Measurements from ENCODE around the gene ST6GALNAC2. TPM values are rescaled to one million over a fixed set of nuclear protein-coding genes. Genes with fewer than 3 reads are reported as not detected.

The ST6GALNAC2 gene
- total RNA-seq, 4 donors from 2014 or later: 71.1 to 94.3 (median 80.3) TPM

GRCh38 chr17:76579281-76579680, 6.4 kb downstream of the ST6GALNAC2 start:
- WGBS: 84% methylated on average over 2 of the region's 2 CpGs
- Histone ChIP-seq H3K4me1 (peaks cover 19% of the 10 kb centered on the region), H3K4me3 (no peak overlapping the region), H3K27me3 (no peaks in the 10 kb centered on the region), H3K27ac (no peak overlapping the region), H3K36me3 (peaks cover under 1% of the 10 kb centered on the region), H3K9me3 (no peaks in the 10 kb centered on the region)
- TF ChIP-seq, protein P1, sequence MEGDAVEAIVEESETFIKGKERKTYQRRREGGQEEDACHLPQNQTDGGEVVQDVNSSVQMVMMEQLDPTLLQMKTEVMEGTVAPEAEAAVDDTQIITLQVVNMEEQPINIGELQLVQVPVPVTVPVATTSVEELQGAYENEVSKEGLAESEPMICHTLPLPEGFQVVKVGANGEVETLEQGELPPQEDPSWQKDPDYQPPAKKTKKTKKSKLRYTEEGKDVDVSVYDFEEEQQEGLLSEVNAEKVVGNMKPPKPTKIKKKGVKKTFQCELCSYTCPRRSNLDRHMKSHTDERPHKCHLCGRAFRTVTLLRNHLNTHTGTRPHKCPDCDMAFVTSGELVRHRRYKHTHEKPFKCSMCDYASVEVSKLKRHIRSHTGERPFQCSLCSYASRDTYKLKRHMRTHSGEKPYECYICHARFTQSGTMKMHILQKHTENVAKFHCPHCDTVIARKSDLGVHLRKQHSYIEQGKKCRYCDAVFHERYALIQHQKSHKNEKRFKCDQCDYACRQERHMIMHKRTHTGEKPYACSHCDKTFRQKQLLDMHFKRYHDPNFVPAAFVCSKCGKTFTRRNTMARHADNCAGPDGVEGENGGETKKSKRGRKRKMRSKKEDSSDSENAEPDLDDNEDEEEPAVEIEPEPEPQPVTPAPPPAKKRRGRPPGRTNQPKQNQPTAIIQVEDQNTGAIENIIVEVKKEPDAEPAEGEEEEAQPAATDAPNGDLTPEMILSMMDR (IDR thresholded peaks at IDR 0.05): no peak
- DNase-seq (ENCODE audit: low spot score in 2 of 2): no peak

DNA sequence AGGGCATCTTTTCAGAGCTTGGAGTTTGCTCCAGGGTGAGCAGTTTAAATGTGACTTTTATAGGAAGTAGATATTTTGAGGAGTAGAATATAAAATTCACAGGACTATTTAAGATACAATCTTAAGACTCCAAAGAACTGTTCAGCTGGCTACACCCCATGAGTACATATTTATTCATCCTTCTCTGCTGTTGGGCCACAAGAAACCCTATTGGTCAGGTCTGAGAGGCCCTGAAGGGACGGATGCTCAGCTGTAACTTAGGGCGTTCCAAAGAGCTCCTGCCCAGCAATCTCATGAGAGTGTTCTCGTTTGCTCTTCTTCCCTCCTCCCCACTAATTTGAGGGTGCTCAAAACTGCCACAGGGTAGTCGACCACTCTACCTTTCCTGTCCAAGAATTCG, 7.3 kb downstream of the ST6GALNAC2 start:
- Histone ChIP-seq H3K36me3 (peaks cover 6% of the 10 kb centered on the region), H3K9me3 (no peaks in the 10 kb centered on the region), H3K27me3 (no peaks in the 10 kb centered on the region), H3K4me3 (no peak overlapping the region), H3K27ac (no peak overlapping the region), H3K4me1 (peaks cover 17% of the 10 kb centered on the region)
- WGBS: 51% methylated on average over 5 of the region's 5 CpGs
- TF ChIP-seq POLR2AphosphoS5 (IDR thresholded peaks at IDR 0.05) (no peak), POLR2A (IDR thresholded peaks at IDR 0.05) (no peak), EP300 (IDR thresholded peaks at IDR 0.05) (no peak)
- TF ChIP-seq, protein P1 (IDR thresholded peaks at IDR 0.05): no peak
- DNase-seq (ENCODE audit: low spot score in 2 of 2): no peak

GRCh38 chr17:76577876-76578275, 7.8 kb downstream of the ST6GALNAC2 start:
- WGBS: 86% methylated on average over 7 of the region's 7 CpGs
- TF ChIP-seq POLR2A (IDR thresholded peaks at IDR 0.05): no peak
- TF ChIP-seq, protein P1 (IDR thresholded peaks at IDR 0.05): no peak
- no peak for TF ChIP-seq POLR2AphosphoS5 (IDR thresholded peaks at IDR 0.05)
- TF ChIP-seq EP300 (IDR thresholded peaks at IDR 0.05): no peak
- Histone ChIP-seq H3K27ac (no peak overlapping the region), H3K4me3 (no peak overlapping the region), H3K9me3 (no peaks in the 10 kb centered on the region), H3K27me3 (no peaks in the 10 kb centered on the region), H3K4me1 (peaks cover 17% of the 10 kb centered on the region), H3K36me3 (peaks cover 8% of the 10 kb centered on the region)
- no peak for DNase-seq (ENCODE audit: low spot score in 2 of 2)

DNA sequence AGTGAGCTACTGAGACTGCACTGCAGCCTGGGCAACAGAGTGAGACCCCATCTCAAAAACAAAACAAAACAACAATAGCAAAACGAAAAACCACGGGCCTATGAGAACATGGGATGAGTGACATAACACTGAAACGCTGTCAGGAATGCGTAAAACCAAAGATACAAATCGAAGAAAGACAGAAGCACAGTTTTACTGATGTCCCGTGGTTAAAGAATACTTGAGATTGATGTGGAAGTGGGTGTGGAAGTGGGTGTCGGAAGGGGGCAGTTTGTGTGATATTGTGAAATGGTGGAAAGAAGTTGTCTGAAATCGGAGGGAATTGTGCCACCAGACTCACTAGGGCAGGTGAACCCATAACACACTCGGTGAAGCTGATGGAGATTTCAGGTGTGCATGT, 9.5 kb downstream of the ST6GALNAC2 start:
- H3K27me3 ChIP-seq: no peaks in the 10 kb centered on the region
- H3K4me3 ChIP-seq: no peak overlapping the region
- DNase-seq (ENCODE audit: low spot score in 2 of 2): no peak
- H3K4me1 ChIP-seq: peaks cover 2% of the 10 kb centered on the region
- WGBS: 83% methylated on average over 9 of the region's 9 CpGs
- no peak overlapping the region for H3K27ac ChIP-seq
- TF ChIP-seq, protein P1 (IDR thresholded peaks at IDR 0.05): no peak
- TF ChIP-seq EP300 (IDR thresholded peaks at IDR 0.05) (no peak), POLR2AphosphoS5 (IDR thresholded peaks at IDR 0.05) (no peak), POLR2A (IDR thresholded peaks at IDR 0.05) (no peak)
- no peaks in the 10 kb centered on the region for H3K9me3 ChIP-seq
- peaks cover 21% of the 10 kb centered on the region for H3K36me3 ChIP-seq

DNA sequence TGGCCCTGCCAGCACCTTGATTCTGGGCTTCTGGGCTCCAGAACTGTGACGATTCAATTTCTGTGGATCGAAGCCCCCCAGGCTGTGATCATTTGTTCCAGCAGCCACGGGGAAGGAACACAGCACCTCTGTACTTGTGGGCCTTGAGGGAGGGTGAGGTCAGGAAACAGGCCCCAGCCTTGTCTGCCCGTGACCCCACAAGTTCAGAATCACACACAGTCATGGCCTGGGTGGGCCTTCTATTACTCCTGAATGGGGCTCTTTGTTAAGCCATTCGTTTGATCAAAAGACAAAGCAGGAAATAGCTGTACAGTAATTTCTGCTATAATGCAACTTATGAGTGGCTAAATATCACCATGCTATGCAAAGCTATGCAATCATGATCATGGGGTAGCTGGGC, 10.1 kb downstream of the ST6GALNAC2 start:
- Histone ChIP-seq H3K36me3 (peaks cover 21% of the 10 kb centered on the region), H3K4me3 (no peak overlapping the region), H3K9me3 (no peaks in the 10 kb centered on the region), H3K27ac (no peak overlapping the region), H3K27me3 (no peaks in the 10 kb centered on the region), H3K4me1 (no peaks in the 10 kb centered on the region)
- no peak for DNase-seq (ENCODE audit: low spot score in 2 of 2)
- TF ChIP-seq POLR2A (IDR thresholded peaks at IDR 0.05): no peak
- no peak for TF ChIP-seq EP300 (IDR thresholded peaks at IDR 0.05)
- no peak for TF ChIP-seq POLR2AphosphoS5 (IDR thresholded peaks at IDR 0.05)
- TF ChIP-seq, protein P1 (IDR thresholded peaks at IDR 0.05): no peak
- WGBS: 62% methylated on average over 5 of the region's 5 CpGs
